ENCODE measurements around the gene MUC4.
"Not testable (repeated sequence)": the region's sequence is repeated elsewhere in the genome, so short reads cannot be mapped to it uniquely, and the experiment has no call there.

DNA sequence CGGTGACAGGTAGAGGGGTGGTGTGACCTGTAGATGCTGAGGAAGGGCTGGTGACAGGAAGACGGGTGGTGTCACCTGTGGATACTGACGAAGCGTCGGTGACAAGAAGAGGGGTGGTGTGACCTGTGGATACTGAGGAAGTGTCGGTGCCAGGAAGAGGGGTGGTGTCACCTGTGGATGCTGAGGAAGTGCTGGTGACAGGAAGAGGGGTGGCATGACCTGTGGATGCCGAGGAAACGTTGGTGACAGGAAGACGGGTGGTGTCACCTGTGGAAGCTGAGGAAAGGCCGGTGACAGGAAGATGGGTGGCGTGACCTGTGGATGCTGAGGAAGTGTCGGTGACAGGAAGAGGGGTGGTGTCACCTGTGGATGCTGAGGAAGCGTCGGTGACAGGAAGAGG lies 27.7 kb downstream of the MUC4 start:
- TF ChIP-seq, protein P1, sequence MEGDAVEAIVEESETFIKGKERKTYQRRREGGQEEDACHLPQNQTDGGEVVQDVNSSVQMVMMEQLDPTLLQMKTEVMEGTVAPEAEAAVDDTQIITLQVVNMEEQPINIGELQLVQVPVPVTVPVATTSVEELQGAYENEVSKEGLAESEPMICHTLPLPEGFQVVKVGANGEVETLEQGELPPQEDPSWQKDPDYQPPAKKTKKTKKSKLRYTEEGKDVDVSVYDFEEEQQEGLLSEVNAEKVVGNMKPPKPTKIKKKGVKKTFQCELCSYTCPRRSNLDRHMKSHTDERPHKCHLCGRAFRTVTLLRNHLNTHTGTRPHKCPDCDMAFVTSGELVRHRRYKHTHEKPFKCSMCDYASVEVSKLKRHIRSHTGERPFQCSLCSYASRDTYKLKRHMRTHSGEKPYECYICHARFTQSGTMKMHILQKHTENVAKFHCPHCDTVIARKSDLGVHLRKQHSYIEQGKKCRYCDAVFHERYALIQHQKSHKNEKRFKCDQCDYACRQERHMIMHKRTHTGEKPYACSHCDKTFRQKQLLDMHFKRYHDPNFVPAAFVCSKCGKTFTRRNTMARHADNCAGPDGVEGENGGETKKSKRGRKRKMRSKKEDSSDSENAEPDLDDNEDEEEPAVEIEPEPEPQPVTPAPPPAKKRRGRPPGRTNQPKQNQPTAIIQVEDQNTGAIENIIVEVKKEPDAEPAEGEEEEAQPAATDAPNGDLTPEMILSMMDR (IDR thresholded peaks at IDR 0.05), result not testable (repeated sequence)
- TF ChIP-seq POLR2A, POLR2AphosphoS5 (IDR thresholded peaks at IDR 0.05): not testable (repeated sequence)

Measured in upper lobe of left lung (tissue), 4 donors.